Activated T-cell treated with anti-CD3 and anti-CD28 coated beads, Interleukin-2, amount 50 U/mL, for 72 hours (primary cell): Measurements from ENCODE around the gene SNAP29. TPM values are rescaled to one million over a fixed set of nuclear protein-coding genes. Genes with fewer than 3 reads are reported as not detected.
"Not testable (repeated sequence)": the region's sequence is repeated elsewhere in the genome, so short reads cannot be mapped to it uniquely, and the experiment has no call there.

ENCODE experiments used
- ATAC-seq, 2 donors: fragments of 150-1000 bp; cut with Tn5 transposase; replicated peaks in 1 of 2; 2 replicates each; pipeline ENCODE4 v1.10.0; 2021; ENCODE audit warnings: moderate library complexity in 2 of 2, mild to moderate bottlenecking in 1 of 2
- DNase-seq, 2 donors: peaks; one replicate each; pipeline ENCODE4 v3.0.0; 2021 to 2022; ENCODE audit warnings: mixed read lengths in 1 of 2
- H3K27ac Mint-ChIP-seq: one replicate; pipeline ENCODE4 v1.8.0; 2022; ENCODE audit warnings: mild to moderate bottlenecking, moderate library complexity, mixed read lengths
- H3K27me3 Mint-ChIP-seq: one replicate; pipeline ENCODE4 v1.8.0; 2022; ENCODE audit warnings: low read depth, mixed read lengths
- H3K36me3 Mint-ChIP-seq, 2 donors: one replicate each; pipeline ENCODE4 v1.8.0; 2022; ENCODE audit warnings: mixed read lengths in 2 of 2, mild to moderate bottlenecking in 1 of 2; ENCODE audit not compliant: insufficient read depth in 2 of 2
- H3K4me1 Mint-ChIP-seq: one replicate; pipeline ENCODE4 v1.8.0; 2022; ENCODE audit warnings: low read depth, mixed read lengths
- H3K4me3 Mint-ChIP-seq, 2 donors: one replicate each; pipeline ENCODE4 v1.8.0; 2022; ENCODE audit warnings: mild to moderate bottlenecking in 2 of 2, mixed read lengths in 2 of 2, moderate library complexity in 2 of 2
- H3K9me3 Mint-ChIP-seq, 2 donors: one replicate each; pipeline ENCODE4 v1.8.0; 2022; ENCODE audit warnings: mixed read lengths in 2 of 2
- total RNA-seq, 2 donors: library from RNA; stranded (reverse); gene quantifications; one replicate each; pipeline ENCODE4 v1.2.3, GENCODE V29; 2022

The SNAP29 gene
- 10 to 100 TPM; 19.8 to 21.0 TPM for total RNA-seq

GRCh38 chr22:20858615-20859416 lies at the start of gene SNAP29, which contains the start of gene PI4KA:
TSS of gene SNAP29 (plus strand) at chr22:20859007. CDS start at chr22:20859111, 104 bp downstream.
TSS of gene PI4KA (minus strand) at chr22:20858811. CDS start at chr22:20858725, 86 bp downstream.
- Mint-ChIP-seq H3K9me3 (no peaks in the 10 kb centered on the region), H3K4me3 (peak within 1 kb of the TSS; percentile 82 to 90), H3K27me3 (no peaks in the 10 kb centered on the region), H3K27ac (peak within 1 kb of the TSS; percentile 95), H3K4me1 (peaks cover 57% of the 10 kb centered on the region), H3K36me3 (peaks cover 2% of the 10 kb centered on the region in 2 donors)
- DNase-seq (peak; percentile 99), ATAC-seq (peak; percentile 95 to 96)

GRCh38 chr22:20809538-20810185 lies 49.1 kb upstream of the SNAP29 start:
- ATAC-seq (no peak), DNase-seq (no peak)
- Mint-ChIP-seq H3K27ac (no peak overlapping the region), H3K36me3 (peaks cover 4 to 8% of the 10 kb centered on the region in 2 donors), H3K9me3 (no peaks in the 10 kb centered on the region), H3K4me1 (peaks cover 25% of the 10 kb centered on the region), H3K4me3 (no peak overlapping the region), H3K27me3 (no peaks in the 10 kb centered on the region)

- H3K27ac Mint-ChIP-seq, result peak overlapping the region; percentile 45
- DNase-seq (peak; percentile 25 to 35), ATAC-seq (peak; percentile 68 to 80)
- H3K9me3 Mint-ChIP-seq, result no peaks in the 10 kb centered on the region
- H3K27me3 Mint-ChIP-seq, result no peaks in the 10 kb centered on the region
- peaks cover 25% of the 10 kb centered on the region for H3K4me1 Mint-ChIP-seq
- H3K4me3 Mint-ChIP-seq, result no peak overlapping the region
- peaks cover 7 to 8% of the 10 kb centered on the region in 2 donors for H3K36me3 Mint-ChIP-seq
Observed at GRCh38 chr22:20810645-20811044, 48.2 kb upstream of the SNAP29 start.

- peaks cover 6 to 7% of the 10 kb centered on the region in 2 donors for H3K36me3 Mint-ChIP-seq
- no peaks in the 10 kb centered on the region for H3K9me3 Mint-ChIP-seq
- no peak for ATAC-seq
- peak overlapping the region; percentile 45 for H3K27ac Mint-ChIP-seq
- peak overlapping the region in 1 of 2 donors; percentile 1 for H3K4me3 Mint-ChIP-seq
- H3K27me3 Mint-ChIP-seq, result no peaks in the 10 kb centered on the region
- H3K4me1 Mint-ChIP-seq, result peaks cover 21% of the 10 kb centered on the region
- DNase-seq, result no peak
Observed at GRCh38 chr22:20811171-20811570, 47.6 kb upstream of the SNAP29 start.

GRCh38 chr22:20811971-20812660 lies 46.7 kb upstream of the SNAP29 start:
- Mint-ChIP-seq H3K4me1 (peaks cover 17% of the 10 kb centered on the region), H3K4me3 (no peak overlapping the region), H3K27ac (peak overlapping the region; percentile 14), H3K27me3 (no peaks in the 10 kb centered on the region), H3K9me3 (no peaks in the 10 kb centered on the region), H3K36me3 (peaks cover 5 to 7% of the 10 kb centered on the region in 2 donors)
- DNase-seq, result no peak
- no peak for ATAC-seq

GRCh38 chr22:20813056-20813455 lies 45.8 kb upstream of the SNAP29 start:
- no peak overlapping the region for H3K4me3 Mint-ChIP-seq

GRCh38 chr22:20814221-20814808 lies 44.5 kb upstream of the SNAP29 start:
- H3K36me3 Mint-ChIP-seq, result peaks cover 6 to 8% of the 10 kb centered on the region in 2 donors
- no peak overlapping the region for H3K4me3 Mint-ChIP-seq
- no peak for ATAC-seq
- no peaks in the 10 kb centered on the region for H3K9me3 Mint-ChIP-seq
- peaks cover 17% of the 10 kb centered on the region for H3K4me1 Mint-ChIP-seq
- H3K27me3 Mint-ChIP-seq, result no peaks in the 10 kb centered on the region
- no peak for DNase-seq
- H3K27ac Mint-ChIP-seq, result no peak overlapping the region

More at GRCh38 chr22:20813056-20813455, 45.8 kb upstream of the SNAP29 start:
- ATAC-seq, result no peak
- DNase-seq, result no peak
- peaks cover 4 to 7% of the 10 kb centered on the region in 2 donors for H3K36me3 Mint-ChIP-seq
- H3K4me1 Mint-ChIP-seq, result peaks cover 17% of the 10 kb centered on the region
- no peaks in the 10 kb centered on the region for H3K9me3 Mint-ChIP-seq
- H3K27me3 Mint-ChIP-seq, result no peaks in the 10 kb centered on the region
- H3K27ac Mint-ChIP-seq, result no peak overlapping the region

- no peak overlapping the region for H3K27ac Mint-ChIP-seq
- H3K4me3 Mint-ChIP-seq, result no peak overlapping the region
- ATAC-seq (no peak), DNase-seq (no peak)
- H3K9me3 Mint-ChIP-seq, result no peaks in the 10 kb centered on the region
- no peaks in the 10 kb centered on the region for H3K27me3 Mint-ChIP-seq
- peaks cover 6 to 8% of the 10 kb centered on the region in 2 donors for H3K36me3 Mint-ChIP-seq
- peaks cover 12% of the 10 kb centered on the region for H3K4me1 Mint-ChIP-seq
Observed at GRCh38 chr22:20815477-20816050, 43.2 kb upstream of the SNAP29 start.

- H3K27ac Mint-ChIP-seq, result no peak overlapping the region
- H3K27me3 Mint-ChIP-seq, result no peaks in the 10 kb centered on the region
- H3K9me3 Mint-ChIP-seq, result no peaks in the 10 kb centered on the region
- DNase-seq, result no peak
- no peak overlapping the region for H3K4me3 Mint-ChIP-seq
- ATAC-seq, result no peak
- peaks cover 6 to 8% of the 10 kb centered on the region in 2 donors for H3K36me3 Mint-ChIP-seq
- peaks cover 2% of the 10 kb centered on the region for H3K4me1 Mint-ChIP-seq
Observed at GRCh38 chr22:20816559-20816958, 42.2 kb upstream of the SNAP29 start.

- no peaks in the 10 kb centered on the region for H3K4me1 Mint-ChIP-seq
- ATAC-seq (no peak), DNase-seq (no peak)
- H3K27me3 Mint-ChIP-seq, result no peaks in the 10 kb centered on the region
- H3K4me3 Mint-ChIP-seq, result no peak overlapping the region
- H3K9me3 Mint-ChIP-seq, result no peaks in the 10 kb centered on the region
- peaks cover 4 to 7% of the 10 kb centered on the region in 2 donors for H3K36me3 Mint-ChIP-seq
- peak overlapping the region; percentile 80 for H3K27ac Mint-ChIP-seq
Observed at GRCh38 chr22:20818471-20818870, 40.3 kb upstream of the SNAP29 start.

- Mint-ChIP-seq H3K27me3 (no peaks in the 10 kb centered on the region), H3K27ac (no peak overlapping the region), H3K9me3 (no peaks in the 10 kb centered on the region), H3K4me1 (no peaks in the 10 kb centered on the region), H3K4me3 (no peak overlapping the region), H3K36me3 (peaks cover 4 to 7% of the 10 kb centered on the region in 2 donors)
- ATAC-seq (no peak), DNase-seq (no peak)
Observed at GRCh38 chr22:20819471-20819870, 39.3 kb upstream of the SNAP29 start.

GRCh38 chr22:20821717-20822239 lies 37.0 kb upstream of the SNAP29 start:
- not testable (repeated sequence) for H3K36me3 Mint-ChIP-seq, DNase-seq, ATAC-seq, H3K4me1 Mint-ChIP-seq, H3K27ac Mint-ChIP-seq, H3K4me3 Mint-ChIP-seq, H3K9me3 Mint-ChIP-seq, H3K27me3 Mint-ChIP-seq
